Stimulated activated CD4-positive, alpha-beta T cell treated with anti-CD3 and anti-CD28 coated beads, Interleukin-2, amount 100 ng/mL, for 48 hours (primary cell): Measurements from ENCODE around the gene GORAB.

ENCODE experiments used
- DNase-seq, 2 donors: peaks; one replicate each; pipeline ENCODE4 v3.0.0-alpha.2; 2020

GORAB gene

DNA sequence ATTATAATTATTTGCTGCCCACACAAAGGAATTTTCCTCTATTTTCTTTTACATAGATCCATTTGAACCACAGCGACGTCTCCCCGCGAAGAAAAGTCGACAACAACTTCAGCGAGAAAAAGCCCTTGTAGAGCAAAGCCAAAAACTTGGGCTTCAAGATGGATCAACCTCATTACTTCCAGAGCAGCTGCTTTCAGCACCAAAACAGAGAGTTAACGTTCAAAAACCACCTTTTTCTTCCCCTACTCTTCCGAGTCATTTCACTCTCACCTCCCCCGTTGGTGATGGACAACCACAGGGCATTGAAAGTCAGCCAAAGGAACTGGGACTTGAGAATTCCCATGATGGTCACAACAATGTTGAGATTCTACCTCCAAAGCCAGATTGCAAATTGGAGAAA is 7.2 kb downstream of the GORAB start:
- DNase-seq = no peak

DNA sequence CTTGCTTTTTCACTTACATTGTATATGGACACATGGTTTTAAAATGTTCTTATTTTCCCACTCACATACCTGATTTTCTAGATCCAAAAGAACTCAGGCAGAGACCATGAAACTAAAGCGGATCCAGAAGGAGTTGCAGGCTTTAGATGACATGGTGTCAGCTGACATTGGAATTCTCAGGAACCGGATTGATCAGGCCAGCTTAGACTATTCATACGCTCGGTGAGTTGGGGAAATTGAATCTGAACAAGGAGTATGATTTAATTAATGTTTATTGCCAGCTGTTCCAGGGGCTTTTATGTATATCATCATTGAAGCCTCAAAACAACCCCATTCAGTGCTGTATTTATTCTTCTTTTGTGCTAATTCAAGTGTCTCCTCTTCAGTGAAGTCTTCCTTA is 12.7 kb downstream of the GORAB start:
- no peak for DNase-seq

DNA sequence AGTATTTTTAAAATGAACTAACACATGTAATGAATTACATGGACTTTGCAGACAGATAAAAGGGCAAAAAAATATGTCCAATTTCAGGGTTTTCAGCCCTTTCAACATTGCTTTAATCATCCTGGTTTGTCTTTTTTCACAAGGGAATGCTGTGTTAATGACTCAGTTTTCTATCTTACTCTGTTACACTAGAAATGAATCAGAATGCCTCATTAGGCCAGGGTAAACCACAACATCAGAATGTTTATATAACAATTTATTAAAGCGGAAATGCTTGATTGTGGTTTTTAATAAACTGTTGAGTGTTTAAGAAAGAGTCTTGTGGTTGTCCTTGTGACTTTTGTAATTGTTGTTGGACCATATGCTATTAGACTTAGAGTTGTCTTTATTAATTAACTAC is 13.5 kb downstream of the GORAB start:
- no peak for DNase-seq

DNA sequence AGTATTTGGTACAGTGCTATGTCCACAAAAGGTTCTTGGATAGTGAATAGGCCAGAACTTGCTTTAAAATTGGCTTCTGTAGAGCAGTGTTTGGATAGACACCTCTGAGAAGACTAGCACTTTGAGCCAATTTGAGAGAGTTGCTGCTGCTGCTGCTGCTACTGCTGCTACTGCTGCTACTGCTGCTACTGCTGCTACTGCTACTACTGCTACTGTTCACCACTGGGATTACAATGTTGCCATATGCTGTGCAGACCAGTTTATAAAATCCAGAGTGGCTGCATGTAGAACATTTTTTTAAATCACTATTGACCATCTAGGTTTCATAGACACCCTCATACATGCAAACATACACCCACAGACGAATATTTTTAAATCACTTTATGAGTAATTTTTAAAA is 15.3 kb downstream of the GORAB start:
- no peak for DNase-seq

DNA sequence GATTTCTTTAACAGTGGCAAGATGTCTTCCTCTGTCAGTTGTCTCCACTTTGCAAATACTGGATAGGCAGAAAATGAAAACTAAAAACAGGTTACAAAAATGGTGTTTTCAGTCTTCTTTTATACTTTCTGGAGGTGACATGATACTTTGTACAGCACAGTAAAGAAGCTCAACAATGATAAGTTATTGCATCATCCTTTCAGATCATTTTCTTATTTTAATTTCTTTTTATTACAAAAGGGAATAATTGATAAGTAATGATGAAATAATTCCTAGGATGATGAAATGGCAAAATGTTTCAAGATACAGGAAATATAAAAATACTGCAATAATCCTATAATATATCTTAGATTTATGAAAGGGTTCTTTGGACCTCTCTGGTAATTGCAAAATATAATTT is 16.5 kb downstream of the GORAB start:
- no peak for DNase-seq

DNA sequence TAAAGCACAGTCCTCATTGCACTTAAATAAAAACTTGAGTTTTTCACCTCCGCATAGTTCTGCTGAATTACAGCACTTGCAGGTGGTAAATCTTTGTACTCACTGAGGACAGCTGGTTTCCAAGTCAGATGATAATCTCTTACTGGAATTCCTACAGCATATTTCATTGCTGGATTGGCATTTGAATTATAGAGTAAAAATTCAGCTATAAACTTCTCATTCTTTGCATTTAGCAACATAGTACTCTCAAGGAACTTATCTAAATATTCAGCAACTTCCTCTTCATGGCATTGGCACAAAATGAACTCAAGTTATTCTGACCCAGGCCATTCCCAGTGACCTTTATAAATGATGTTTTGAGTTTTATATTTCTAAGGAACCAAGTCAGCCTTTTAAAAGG is 23.4 kb downstream of the GORAB start:
- no peak for DNase-seq

DNA sequence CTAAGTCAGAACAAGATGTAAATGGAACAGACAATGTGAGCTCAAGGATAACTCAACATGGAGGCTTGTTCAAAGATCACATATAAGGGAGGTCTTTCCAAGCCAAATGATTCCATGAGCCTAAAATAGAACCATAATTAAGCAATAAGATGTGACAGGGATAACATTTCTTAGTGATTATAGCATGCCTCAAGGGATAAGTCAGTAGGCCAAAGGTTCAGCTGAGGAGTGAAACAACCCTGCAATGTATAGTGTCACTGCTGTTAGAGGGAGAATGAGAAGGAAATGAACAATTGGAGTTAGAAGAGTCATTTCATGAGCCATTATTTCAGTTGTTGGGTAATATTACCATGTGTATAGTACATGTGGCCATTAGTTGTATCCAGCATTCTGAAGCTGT is 25.0 kb downstream of the GORAB start:
- DNase-seq = no peak

DNA sequence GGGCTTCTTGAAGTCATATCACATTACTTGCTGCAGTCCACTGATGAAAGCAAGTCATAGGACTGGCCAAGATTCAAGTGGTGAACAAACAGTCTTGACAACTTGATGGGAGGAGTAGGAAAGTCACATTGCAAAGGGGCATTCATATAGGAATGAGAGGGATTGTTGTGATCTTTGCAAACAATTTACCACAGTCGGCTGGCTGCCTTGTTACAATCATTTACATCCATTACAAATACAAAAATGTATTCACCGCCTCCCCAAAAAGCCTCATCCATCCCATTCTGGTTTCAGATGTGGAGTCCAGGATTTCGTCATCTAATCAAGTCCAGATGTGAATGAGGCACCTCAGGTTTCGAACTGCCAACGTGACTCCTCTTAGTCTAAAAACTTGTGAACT is 26.8 kb downstream of the GORAB start:
- no peak for DNase-seq

DNA sequence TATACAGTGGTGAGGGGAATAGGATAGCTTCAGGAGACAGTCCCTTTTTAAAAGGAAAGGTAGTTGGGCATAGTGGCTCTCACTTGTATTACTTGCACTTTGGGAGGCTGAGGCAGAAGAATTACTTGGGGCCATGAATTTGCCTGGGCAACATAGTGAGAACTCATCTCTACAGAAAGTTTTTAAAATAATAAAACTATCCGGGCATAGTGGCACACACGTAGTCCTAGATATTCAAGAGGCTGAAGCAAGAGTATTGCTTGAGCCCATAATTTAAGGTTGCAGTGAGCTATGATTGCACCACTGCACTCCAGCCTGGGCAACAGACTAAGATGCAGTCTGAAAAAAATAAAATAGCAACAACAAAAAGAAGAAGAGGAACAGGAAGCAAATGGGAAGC is 27.2 kb downstream of the GORAB start:
- DNase-seq = no peak

DNA sequence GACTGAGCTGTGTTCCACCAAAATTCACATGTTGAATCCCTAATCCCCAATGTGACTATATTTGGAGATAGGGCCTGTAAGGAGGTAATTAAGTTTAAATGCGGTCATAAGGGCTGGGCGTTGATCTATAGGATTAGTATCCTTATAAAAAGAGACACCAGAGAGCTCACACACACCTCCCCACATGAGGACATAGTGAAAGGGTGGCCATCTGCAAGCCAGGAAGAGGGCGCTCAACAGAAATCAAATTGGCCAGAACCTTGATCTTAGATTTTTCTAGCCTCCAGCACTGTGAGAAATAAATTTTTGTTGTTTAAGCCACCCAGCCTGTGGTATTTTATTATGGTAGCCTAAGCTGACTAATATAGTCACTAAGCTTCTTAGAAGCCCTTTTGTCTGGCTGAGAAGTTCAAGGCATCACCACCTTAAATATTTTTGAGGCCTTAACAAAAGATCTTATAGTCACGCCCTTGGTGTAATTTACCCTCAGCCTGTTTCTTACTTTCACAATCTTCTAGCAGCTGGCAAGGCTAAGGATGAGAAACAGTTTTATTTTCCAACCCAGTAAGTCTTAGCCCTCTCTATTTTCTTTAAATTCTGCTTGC is 28.8 kb downstream of the GORAB start:
- no peak for DNase-seq

DNA sequence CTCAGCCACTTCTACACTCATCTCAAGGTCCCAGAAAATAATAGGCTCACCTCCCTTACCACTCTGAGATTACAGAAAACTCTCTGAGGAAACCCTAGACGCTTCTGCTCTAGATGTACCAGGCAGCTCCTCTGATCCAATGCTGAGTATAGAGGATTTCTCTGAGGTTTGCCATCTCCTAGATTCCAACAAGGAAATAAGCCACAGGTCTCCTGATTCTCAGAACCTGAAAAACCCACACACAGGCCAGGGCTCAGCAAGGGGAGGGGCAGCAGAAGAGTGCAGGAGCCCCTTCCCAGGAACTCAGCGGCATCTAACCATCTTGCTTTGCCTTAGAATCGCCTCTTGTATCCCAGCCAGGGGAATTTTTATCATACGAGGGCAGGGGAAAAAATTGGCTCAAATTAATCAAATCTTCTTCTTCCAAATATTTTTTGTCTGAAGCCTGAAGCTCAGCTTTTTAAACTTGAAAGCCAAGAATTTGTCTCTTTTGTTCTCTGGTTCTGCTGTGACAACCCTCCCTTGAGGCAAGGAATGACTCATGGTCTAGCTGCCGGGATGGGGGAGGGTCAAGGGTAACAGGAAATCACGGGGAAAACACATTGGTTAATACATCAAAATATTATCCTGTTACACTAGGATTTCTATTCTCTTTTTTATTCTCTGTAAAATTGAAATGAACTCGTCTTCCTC is 30.8 kb downstream of the GORAB start:
- no peak for DNase-seq

DNA sequence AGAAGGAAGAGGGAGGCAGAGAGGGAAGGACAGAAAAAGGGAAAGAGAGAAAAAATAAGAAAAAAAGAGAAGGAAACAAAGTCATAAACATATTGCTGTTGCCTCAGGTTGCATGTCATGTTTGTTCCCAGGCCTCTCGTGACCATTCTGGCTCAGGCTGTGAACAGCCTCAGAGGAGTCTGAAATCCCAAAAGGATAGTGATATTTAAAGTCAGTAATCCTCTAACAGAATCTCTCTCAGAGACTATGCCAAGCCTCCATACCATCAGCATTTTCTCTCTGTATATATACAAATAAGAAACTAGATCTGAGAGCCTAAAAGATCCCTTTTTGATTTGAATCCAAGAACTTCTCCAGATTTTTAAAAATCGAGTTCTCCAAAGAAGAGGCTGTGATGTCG is 35.2 kb downstream of the GORAB start:
- no peak for DNase-seq

DNA sequence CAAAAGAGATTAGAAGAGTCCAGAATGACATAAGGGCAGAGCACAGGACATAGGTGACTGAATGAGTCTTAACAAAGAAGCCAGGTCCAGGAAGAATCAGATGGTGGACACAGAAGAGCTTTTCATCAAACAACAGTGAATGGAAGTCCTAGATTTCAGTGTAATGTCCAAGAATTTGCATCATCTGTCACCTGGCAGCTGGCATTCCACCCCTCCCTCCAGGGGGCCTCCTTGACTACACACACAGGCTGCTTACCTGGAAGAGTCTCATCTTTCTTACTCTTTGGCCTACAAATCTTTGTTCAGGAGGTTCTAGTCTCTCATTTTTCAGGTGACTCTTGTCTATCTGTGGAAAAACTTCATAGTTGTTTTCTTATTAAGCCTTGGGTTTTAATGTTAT is 36.2 kb downstream of the GORAB start:
- DNase-seq = no peak

DNA sequence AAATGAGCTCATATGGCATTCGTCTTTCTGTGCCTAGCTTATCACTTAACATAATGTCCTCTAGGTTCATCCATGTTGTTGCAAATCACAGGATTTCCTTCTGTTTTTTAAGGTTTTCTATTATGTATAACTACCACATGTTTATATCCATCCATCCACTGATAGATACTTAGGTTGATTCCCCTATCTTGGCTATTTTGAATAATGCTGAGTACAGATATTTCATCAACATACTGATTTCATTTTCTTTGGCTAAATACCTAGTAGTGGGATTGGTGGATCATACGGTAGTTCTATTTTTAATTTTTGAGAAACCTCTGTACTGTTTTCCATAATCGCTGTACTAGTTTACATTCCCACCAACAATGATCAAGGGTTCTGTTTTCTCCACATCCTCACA is 45.0 kb downstream of the GORAB start:
- no peak for DNase-seq

DNA sequence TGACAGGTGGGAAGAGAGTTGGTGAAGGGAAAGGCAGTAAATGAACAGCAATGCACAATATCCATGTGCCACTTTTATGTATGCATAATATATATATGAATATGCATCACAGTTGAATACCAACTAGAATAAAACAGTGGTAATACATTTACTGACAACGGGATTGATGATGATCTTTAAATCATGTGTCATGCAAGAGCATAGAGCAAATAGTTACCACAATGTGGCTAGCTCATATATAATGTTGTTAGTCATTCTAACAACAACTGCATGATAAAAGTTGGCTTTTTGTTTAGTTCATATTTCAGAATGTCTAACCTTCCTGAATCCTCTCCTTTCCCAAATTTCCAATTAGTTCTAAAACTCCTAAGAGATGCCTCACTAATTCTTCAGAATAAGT is 46.4 kb downstream of the GORAB start:
- DNase-seq = no peak

DNA sequence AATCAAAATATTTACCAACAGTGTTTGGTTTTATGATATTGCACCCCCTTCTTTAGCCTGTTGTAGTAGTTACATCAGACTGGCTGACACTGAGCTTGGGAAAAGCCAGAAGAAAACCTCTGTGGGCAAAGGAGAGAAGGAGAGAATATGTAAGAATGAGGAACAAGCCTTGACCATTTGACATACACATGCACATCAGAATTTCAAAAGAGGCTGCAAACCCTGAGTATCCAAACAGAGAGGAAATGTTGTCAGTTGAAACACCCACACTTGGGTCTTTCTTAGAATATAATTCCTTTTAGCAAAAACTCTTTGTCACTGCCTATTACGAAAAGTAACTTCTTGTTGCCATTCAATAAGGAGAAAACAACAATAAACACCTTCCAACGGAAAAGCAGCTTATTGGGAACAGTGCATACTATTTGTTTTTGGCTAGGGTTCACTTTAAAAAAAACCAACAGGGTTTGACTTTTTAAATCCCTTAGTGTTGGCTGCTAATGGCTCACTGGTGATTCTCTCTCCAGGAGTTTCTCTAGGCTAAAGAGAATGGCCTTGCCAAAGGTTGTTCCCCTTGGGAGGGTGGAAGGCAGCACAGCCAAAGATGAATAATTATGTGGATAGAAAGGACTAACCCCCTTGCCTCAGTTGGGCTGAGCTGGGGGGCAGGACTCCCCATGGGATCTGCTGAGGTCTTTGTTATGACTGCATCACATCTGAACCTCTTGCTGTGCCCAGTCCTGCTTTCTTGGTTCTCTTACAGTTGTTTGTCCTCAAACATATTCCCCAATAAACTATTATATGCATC is 48.9 kb downstream of the GORAB start:
- no peak for DNase-seq

DNA sequence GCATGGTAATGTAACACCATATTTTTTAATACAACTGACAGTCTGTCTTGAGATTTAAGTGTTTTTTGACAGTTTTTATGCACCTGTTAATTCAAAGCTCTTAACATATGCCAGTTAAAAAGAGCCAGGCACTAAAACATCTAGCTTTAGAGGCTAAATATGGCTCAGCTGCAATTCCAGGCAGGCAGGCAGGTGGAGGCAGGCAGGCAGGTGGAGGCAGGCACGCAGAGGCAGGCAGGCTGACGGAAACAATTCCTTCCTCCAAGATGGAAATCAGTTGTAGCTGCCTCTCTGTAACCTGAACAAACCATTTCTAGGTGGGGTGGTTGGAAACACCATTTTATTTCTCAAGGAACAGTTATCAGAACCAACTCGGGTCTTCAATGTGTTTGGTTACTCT is 51.2 kb downstream of the GORAB start:
- no peak for DNase-seq

DNA sequence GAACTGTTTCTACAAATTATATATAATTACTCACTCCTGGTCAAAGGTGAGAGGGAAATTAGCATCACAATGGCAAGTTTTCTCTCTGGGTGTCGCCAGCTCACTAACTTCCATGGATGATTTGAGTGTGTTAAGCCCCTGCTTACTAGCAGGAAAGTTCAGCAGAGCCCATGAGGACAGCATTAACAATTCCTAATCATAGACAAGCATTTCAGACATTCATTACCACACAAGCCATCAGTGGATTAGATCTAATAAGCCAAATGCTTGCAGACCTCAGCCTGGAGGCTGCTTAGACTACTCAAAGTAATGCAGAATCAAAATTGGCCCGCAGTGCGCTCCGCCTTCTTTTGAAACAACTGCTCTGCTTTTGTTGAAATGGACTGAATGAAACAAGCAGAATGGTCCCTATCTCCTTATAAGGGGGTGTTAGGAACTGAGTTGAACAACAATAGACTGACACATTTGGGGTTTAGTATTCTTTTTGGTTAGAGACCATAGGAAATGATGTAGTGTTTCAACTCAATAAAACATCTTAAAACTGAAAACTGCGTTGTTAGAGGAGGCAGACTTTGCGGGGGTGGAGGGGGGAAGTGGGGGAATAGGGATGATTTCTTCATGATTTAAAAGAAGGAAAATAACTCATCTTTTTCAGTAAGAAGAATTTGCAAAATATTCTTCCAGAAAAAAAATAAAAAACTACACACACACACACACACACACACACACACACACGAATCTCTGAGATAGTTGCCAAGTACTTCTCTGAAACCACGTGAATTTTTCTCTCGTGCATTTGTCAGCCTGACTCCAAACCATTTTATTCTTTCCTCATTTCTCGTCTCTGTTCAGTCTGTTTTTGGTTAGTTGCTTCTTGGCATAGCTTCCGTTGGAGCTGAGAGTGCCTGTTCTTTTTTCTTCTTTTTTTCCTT is 54.6 kb downstream of the GORAB start:
- no peak for DNase-seq

DNA sequence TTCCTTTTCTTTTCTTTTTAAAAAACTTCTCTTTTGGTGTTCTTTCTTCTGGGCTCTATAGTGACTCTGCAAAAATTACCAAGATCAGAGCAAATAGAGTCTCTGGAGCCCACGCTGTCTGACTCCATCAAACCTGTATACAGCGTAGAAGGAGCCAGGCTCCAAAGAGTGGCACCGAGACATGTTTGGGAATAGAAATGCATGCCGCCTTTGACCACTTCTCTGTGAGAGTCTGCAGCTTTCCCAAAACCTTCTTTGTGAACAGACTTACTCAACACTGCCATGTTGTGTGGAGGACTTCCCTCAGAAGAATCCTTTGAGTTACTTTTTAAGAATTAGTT is 55.3 kb downstream of the GORAB start:
- DNase-seq = no peak

DNA sequence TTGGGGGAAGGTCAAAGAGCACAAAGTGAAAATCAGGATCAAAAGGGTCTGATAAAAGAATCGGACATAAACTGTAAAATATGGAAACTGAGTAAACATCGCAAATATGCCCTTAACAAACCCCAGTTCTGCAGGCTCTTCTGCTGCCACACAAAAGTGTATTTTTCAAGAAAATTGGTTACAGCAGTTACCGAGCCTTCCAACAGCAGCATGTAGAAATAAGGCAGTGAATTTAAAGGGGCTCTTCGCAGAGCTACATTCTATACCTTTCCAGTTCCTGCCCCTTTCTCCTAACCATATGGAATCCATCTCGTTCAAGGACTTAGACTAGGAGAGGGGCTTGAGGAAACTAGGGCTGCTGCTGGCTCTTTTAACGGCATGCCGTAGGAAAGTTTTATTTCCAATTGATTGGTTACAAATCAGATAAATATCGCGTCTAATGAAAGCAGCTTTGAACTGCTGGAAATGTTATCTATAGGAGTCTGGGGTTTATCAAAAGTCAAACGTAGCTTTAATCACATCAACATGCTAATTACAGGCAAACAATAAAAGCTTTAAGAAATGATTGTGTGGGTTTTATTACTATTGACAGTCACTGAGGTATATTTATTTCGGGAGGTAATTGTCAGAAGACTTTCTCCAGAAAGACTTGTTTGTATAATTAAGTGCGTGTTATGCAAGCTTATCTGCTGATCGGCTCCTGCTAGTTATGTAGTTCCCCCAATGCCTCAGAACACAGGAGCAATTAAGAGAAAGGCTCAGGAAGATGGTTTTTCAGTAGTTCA is 59.1 kb downstream of the GORAB start:
- DNase-seq = no peak

DNA sequence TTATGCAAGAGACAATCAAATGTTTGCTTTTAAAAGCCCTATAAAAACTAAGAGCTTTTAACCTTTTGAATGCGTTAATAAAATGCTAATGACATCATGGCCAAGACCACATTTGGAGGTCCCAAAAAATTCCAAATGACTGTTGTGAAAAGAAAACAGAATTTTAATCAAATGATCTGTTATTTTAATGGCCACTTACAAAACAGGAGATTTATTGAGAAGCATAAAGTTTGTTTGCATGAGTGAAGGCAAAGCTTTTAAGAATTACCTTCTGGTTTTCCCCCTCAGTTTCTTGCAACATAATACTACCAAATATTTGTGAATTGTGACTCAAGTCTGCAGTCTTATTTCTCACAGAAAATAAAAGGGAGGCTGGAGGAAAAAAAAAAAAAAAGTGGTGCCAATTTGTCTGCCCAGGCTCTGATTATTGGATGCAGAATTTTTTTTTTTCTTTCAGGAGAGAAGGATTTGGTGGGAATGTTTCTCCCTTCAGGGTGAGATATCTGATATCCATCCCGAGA is 60.7 kb downstream of the GORAB start:
- no peak for DNase-seq
